SK-N-DZ (cell line): Measurements from ENCODE around the gene TMEM63C.

Experiments
- small RNA-seq, 2 experiments: library from RNA; depleted of rRNA; stranded (forward); fragments of <200 nt; gene quantifications; one replicate each; pipeline ENCODE3, GENCODE V24; 2014

The TMEM63C gene

Small RNAs within 50 kb of the gene (small RNA-seq; reads per million reads assigned to genes)
- gene MIR1260A (0 reads per million in 2 experiments), gene RF00421 (0 reads per million in 2 experiments)
